Activated T-cell treated with anti-CD3 and anti-CD28 coated beads for 24 hours (primary cell): ENCODE results near the gene TLE5.
"Not testable (repeated sequence)": the region's sequence is repeated elsewhere in the genome, so short reads cannot be mapped to it uniquely, and the experiment has no call there.

Experiments
- DNase-seq: peaks from one replicate; pipeline ENCODE4 v3.0.0-alpha.2; 2020; ENCODE audit warnings: low read depth

TLE5 gene

DNA sequence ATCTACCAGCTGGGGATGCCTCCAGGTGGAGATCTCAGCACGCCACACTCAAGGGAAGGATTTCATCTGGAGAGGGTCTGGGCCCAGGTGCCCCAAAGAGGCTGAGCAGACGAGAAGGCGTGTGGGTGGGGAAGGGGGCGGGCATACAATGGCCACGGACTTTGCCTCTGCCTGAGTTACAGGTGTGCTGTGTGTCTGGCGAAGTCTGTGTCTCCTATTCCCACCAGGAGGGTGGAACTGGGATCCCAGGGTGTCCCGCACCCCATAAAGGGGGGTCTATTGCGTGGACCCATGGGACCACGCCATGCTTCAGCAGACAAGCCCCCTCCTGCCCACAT, 36.8 kb downstream of the TLE5 start:
- DNase-seq: no peak

DNA sequence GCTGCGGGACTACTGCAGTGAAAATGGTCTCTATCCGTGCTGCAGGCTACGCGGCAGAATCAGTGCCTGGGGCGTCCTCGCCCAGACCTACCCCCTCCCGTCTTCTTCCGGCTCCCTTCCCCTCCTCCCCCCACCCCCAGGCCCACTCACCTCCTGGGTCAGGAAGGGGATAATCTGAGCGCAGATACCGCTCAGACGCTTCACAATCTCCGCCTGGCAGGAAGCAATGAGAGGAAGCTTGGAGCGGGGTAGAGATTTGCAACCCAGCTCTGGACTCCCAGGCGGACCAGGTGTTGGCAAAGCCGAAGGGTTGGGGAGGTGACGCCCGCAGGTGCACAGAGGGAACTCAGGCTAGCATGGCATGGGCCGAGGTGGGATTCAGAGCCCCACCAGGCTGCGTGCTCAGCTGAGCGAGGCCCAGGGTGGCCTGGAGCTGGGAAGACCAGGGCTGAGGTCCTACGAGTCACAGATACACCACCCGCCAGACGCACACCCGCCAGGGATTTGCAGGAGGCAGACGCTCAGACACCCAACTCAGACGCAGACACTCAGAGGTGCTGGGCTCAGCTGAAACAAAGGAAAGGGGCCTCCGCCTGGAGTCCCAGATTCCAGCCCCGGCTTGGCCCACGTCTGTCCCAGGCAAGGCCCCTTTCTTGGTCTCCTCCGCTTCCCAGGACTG, 37.3 kb downstream of the TLE5 start:
- DNase-seq: no peak

DNA sequence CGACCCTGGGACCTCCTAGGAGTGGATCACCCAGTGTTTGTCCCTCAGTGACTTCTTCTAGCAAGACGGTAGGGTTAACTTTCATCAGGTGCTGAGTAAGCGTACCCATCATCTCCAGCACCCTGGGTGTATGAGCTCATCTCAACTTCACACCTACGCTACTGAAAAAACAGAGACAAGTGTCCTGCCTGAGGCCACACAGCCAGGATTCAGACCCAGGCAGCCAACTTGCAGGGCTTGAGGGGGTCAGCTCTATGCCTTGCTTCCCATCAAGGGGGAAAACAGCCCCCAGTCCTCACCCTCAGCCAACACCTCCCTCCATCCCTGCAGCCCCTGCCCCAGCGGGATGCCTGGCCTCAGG, 37.8 kb downstream of the TLE5 start:
- DNase-seq: no peak

DNA sequence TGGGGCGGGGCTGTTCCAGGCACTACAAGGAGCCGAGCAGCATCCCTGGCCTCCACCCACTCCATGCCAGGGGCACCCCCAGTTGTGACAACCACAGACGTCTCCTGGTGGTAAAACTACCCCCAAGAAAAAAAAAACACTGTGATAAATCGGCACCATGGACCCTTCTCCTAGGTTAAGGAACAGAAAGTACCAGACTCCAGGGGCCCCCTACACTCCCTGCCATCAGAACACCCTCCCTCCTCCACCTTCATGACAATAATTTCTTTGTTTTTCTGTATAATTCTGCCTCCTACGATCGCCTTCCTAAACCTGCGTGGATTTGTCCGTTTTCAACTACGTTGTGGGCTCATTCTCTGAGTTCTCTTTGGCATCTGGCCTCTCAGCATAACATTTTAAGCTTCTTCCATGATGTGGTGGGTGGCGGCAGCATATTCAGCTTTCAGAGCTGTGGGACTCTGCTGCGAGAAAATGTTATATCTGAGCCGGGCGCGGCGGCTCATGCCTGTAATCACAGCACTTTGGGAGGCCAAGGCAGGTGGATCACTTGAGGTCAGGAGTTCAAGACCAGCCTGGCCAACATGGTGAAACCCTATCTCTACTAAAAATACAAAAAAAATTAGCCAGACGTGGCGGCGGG, 41.9 kb downstream of the TLE5 start:
- no peak for DNase-seq

DNA sequence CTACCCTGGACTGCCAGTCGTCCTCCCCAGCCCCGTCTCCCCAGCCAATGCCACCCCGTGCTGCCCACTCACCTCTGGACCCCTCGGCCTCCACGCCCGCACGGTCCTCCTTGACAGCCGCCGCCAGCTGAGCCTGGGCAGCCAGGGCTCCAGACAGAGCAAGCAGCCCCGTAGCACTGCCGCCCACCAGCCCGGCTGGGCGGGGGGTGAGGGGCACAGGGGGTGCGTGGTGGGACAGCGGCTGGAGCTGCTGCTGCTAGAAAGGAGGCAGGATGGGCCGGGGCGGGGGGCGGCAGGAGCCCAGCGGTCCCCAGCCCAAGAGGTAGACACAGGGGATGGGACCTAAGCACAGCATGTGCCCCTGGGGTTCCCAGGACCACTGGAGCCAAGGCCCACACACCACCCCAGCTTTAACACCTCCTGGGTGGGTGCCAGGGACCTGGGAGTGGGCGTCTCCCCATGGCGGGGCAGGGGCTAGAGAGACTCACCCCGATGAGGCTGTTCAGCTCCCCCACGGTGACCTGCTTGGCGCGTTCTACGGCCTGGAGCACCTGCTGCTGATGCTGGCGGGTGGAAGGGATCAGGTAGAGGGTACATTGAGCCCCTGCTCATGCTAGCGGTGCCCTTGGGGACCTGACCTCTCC, 43.0 kb downstream of the TLE5 start:
- DNase-seq: no peak

DNA sequence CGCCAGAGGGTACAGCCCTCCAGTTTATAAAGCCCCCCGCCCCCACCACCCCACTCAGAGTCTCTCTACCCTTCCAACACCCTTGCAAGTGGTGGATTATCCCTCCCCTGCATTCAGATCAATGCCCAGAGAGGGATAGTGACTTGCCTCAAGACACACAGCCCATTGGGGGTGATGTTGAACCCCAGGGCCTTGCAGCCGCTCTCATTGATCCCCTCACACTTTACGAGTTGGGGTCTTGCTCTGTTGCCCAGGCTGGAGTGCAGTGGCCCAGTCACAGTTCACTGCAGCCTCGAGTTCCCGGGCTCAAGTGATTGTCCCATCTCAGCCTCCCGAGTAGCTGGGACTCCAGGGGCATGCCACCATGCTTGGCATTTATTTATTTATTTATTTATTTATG, 44.4 kb downstream of the TLE5 start:
- no peak for DNase-seq

DNA sequence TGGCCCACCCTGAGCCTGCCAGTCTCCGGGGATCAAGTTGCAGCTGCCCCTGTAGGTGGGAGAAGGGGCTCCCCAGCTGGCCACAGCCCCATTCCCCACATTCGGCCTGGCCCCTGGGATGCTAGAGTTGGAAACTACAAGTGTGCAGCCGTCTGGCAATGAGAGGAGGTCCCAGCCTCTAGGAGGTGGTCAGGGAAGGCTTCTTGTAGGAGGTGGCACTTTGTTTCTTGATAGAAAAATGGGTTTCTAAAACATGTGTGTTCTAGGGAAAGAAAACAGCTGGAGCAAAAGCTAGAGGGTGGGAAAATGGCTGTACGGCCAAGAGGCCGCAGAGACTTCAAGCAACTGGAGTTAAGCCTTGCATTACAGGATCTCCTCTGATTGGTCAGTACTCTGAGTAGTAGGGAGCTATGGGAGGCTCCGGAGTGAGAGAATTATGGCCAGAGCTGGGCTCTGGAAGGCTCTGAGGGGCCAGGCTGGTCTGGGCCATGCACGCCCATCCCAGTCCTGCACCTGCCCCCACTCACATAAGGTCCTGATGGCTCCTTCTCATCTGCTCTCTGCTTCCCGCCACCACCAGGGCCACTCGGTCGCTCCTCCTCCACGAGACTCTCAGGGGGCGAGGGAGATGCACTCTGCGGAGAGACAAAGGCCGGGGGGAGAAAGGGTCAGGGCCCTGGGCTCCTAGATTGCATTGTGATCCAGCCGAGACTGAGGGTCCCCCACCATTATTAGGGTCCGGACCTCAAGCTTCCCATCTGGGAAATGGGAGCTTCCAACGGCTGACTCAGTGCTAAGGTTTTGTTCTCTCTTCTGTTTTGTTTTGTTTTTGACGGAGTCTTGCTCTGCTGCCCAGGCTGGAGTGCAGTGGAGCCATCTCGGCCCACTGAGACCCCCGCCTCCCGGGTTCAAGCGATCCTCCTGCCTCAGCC, 46.9 kb downstream of the TLE5 start:
- DNase-seq: no peak

DNA sequence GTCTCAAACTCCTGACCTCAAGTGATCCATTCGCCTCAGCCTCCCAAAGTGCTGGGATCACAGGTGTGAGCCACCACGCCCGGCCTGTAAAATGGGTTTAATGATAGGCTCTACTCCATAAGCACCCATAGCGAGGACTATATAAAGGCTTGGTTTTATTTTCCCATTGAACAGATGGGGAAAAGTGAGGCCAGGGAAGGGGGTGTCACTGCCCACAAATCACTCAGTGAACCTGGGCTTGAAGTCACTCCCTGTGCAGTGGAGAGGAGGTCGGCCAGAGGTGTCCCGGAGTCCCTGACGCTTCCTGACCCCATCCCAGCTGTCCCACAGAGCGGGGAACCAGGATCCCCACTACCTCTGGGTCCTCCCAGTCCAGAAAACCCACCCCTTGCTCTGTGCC, 48.2 kb downstream of the TLE5 start:
- DNase-seq: no peak

DNA sequence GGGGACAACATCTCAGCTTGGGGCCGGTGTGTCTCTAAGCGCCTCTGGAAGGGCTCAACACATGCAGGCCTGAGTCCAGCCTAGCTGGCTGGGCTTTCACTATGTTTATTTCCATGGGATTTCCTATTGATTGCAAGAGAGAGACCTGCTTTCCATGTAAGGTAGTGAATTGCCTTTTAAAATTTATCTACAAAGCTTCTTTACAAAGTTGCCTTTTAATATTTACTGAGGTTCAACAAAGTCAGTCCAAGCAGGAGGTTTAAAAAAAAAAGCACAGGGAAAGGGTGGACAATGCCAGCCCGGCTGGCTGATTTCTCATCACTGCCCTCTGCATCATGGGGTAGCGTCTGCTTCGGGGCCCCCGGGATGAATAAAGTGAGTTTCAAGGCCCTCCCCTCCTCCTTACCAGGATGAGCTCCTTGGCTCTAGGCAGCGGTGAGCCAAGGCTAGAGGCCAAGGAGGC, 49.0 kb downstream of the TLE5 start:
- DNase-seq: no peak

DNA sequence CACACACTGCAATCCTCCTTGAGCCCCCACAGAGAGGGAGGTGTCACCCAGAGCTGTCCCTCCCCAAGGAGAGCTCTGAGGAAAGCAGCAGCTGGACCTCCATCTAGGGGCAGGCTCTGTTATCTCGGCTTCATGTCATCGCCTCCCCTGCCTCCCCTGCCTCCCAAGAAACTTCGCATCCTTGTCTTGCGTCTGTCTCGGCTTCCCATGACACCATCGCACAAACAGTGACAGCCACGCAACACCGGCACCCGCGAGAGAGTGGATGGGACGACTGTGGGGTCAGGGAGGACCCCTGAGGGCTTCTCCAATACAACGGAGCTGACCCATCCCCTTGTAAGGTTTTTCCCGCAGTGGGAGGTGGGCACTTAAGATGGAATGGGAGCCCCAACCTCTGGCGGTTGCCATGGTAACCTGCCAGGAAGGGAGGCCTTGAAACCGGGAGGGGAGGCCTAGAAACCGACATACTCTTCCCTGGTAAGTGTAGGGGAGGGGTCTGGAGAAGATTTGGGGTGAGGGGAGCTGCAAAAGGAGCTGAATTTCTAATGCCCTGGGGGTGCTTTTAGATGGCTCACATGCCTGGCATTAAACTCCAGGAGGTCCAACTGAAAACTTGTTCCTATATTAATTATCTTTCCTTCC, 49.6 kb downstream of the TLE5 start:
- no peak for DNase-seq

DNA sequence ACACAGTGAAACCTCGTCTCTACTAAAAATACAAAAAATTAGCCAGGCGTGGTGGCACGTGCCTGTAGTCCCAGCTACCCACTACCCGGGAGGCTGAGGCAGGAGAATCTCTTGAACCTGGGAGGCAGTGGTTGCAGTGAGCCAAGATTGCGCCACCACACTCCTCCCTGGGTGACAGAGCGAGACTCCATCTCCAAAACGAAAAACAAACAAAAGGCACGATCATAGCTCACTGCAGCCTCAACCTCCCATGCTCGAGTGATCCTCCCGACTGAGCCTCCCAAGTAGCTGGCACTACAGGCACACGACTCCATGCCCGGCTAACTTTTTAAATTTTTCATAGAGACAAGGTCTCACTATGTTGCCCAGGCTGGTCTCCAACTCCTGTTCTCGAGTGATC, 50.2 kb downstream of the TLE5 start:
- DNase-seq: not testable (repeated sequence)

DNA sequence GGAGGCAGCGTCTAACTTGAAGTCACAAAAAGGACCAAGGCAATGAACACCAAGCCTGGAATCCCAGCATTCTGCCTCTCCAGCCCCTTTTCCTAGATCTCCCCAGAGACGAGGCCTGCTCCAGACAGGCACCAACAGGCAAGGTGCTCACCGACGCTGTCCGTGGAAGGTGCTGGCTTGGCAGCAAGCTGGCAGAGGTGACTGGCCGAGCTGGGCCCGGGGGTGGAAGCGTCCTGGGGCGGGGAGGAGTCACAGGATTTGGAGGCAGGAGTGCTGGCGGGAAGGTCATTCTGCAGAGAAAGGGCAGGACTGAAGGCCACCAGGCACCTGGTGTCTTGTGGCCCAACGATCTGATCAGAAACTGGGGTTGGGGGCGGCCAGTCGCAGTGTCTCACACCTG, 51.4 kb downstream of the TLE5 start:
- no peak for DNase-seq

DNA sequence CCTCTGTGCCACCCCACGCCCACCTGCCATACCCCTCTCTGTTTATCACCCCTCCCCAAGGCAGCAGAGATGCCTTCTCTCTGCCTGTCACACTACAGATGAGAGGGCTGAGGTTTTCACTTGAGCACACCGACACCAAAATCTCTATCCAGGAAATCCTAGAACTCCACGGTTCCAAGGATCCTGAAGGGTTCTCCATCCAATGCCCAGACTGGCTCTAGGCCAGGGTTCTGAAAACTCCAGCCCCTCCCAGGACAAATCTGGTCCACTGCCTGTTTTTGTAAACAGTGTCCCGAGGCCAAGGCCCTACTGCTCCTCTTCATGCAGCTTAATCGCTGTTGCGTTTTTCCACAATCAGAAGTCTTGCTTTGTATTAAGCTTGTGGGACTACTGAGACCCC, 53.3 kb downstream of the TLE5 start:
- no peak for DNase-seq

DNA sequence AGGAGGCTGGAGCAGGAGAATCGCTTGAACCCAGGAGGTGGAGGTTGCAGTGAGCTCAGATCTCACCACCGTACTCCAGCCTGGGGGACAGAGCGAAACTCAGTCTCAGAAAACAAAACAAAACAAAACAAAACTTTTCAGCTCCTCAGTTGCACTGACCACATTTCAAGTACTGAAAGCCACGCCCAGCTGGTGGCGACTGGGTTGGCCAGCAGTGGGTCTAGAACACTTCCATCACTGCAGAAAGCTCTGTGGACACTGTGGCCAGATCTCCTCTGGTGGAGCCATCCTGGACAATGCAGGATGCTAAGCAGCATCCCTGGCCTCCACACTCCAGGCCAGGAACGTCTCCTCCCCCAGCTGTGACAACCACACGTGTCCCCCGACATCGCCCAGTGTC, 54.3 kb downstream of the TLE5 start:
- DNase-seq: no peak

DNA sequence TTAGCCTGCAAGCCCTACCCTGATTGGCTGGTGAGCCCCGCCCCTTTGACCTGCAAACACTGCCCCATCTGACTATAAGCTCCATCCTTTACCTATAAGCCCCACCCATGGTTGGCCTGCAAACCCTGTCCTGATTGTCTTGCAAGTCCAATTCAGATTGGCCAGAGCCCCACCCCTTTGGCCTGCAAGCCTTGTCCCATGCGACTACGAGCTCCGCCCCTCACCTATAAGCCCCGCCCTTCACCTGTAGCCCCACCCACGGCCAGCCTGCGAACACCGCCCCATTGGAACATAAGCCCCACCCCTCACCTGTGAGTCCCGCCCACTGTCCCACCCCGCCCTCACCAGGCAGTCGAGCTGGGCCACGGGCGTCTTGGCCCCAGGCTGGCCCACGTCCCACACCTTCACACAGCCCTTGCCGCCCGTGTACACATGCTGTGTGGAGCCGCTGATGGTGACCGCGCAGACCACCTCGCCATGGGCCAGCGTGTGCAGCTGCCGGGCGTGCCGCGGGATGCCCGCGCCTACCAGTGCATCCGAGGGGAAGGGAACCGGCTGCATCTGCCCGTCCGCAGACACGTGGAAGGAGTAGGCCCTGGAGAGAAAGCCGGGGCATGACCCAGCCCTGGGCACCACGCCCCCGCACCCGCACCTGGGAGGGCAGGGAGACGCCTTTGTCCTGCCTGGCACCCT, 56.1 kb downstream of the TLE5 start:
- DNase-seq: no peak

DNA sequence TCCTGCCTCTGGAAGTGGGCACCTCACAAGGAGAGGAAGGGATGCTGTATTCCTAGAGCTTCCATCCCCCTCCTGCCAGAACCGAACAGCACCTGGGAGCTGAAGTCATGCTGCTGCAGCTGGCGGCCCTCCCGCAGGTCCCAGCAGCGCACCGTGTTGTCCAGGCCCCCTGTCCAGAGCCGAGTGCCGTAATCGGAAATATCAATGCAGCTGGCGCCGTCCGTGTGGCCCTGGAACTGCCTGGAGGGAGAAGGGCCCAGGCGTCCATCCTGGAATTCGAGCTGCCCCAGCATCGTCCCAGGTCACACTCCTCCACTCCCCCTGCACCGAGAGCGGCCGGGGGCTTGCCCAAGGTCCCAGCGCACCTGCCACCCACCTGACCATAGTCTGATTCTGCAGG, 57.0 kb downstream of the TLE5 start:
- no peak for DNase-seq

DNA sequence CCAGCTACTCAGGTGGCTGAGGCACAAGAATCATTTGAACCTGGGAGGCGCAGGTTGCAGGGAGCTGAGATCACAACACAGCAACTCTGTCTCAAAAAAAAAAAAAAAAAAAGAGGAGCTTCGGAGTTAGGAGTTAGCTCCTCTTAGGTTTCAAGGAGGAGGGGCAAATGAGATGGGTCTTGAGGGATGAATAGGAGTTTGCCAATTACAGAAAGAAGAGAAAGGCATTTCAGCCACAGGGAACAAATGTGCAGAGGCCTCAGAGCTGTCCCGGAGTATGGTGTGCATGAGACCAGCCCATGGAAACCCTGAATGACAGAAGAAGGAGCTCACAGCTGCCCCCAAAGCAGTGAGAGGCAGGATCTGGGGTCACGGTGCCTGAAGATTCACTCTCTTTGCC, 57.8 kb downstream of the TLE5 start:
- no peak for DNase-seq

DNA sequence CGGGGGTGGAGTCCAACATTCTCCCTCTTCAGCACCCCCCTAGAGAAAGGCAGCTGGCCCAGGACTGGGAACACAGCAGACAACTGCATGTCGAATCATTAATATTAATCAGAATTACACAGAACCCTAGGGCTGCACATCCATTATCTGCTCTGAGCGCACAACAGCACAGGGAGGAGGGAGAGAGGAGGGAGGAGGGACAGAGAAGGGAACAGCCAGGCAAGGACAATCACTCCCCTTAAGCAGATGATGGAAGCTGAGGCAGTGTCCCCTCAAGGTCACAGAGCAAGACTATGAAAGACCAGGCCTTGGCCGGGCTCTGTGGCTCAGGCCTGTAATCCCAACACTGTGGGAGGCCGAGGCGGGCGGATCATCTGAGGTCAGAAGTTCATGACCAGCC, 59.2 kb downstream of the TLE5 start:
- DNase-seq: no peak
